HG03558 (cell line): ENCODE results near the gene RHOD.
A peak's percentile ranks its signal among the peaks of the same experiment; 100 is the strongest.

Experiments
- ATAC-seq: cut with Tn5 transposase; IDR thresholded peaks from one replicate; pipeline ENCODE4 v1.9.1; 2021; ENCODE audit warnings: moderate number of reproducible peaks; ENCODE audit not compliant: unreplicated experiment; ENCODE audit errors: extremely low read depth

The RHOD gene

GRCh38 chr11:67111261-67111660 is 54.6 kb downstream of the RHOD start:
- no peak for ATAC-seq

- no peak for ATAC-seq
Observed at GRCh38 chr11:67113231-67113721, 56.6 kb downstream of the RHOD start.

- ATAC-seq = no peak
Observed at GRCh38 chr11:67114275-67114896, 57.7 kb downstream of the RHOD start.

GRCh38 chr11:67116758-67117105 is 60.1 kb downstream of the RHOD start:
- no peak for ATAC-seq

- ATAC-seq = no peak
Observed at GRCh38 chr11:67117176-67117575, 60.5 kb downstream of the RHOD start.

- ATAC-seq = no peak
Observed at GRCh38 chr11:67117672-67118180, 61.1 kb downstream of the RHOD start.

GRCh38 chr11:67118181-67118766 is 61.6 kb downstream of the RHOD start:
- no peak for ATAC-seq

- ATAC-seq = peak; percentile 35
Observed at GRCh38 chr11:67118801-67119584, 62.3 kb downstream of the RHOD start, which contains the start of gene KDM2A. Gene KDM2A (plus strand): TSS chr11:67119263. CDS start chr11:67121317, 2,054 bp downstream.

GRCh38 chr11:67119585-67120391 is 63.1 kb downstream of the RHOD start:
- ATAC-seq = peak; percentile 8

- ATAC-seq = no peak
Observed at GRCh38 chr11:67120456-67120855, 63.8 kb downstream of the RHOD start.

GRCh38 chr11:67120881-67121710 is 64.4 kb downstream of the RHOD start:
- ATAC-seq = no peak
